Gastrocnemius medialis (tissue), 4 donors: Measurements from ENCODE around the gene CLCN3. TPM values are rescaled to one million over a fixed set of nuclear protein-coding genes. Genes with fewer than 3 reads are reported as not detected.
"Not testable (repeated sequence)": the region's sequence is repeated elsewhere in the genome, so short reads cannot be mapped to it uniquely, and the experiment has no call there.

Source experiments
- ATAC-seq, 2 donors: fragments of 150-250 bp; one replicate each; pipeline ENCODE4 v1.9.1; 2016
- DNase-seq, 2 donors: peaks; one replicate each; pipeline ENCODE4 v3.0.0-alpha.2; 2019
- H3K27ac ChIP-seq, 4 donors: fragments of 200-600 bp; sonication (generic); 1 replicate in 1 of 4; 2 replicates in 3 of 4; pipeline ENCODE4 v1.5.1; 2016 to 2018; ENCODE audit warnings: mild to moderate bottlenecking in 2 of 4, moderate library complexity in 1 of 4
- H3K27me3 ChIP-seq, 3 donors: fragments of 200-600 bp; sonication (generic) in 2 of 3; 1 replicate in 1 of 3; 2 replicates in 2 of 3; pipeline versions ENCODE4 v1.5.1 to v1.6.0; 2016 to 2019; ENCODE audit warnings: mild to moderate bottlenecking in 1 of 3, moderate library complexity in 1 of 3
- H3K36me3 ChIP-seq, 2 donors: fragments of 200-600 bp; sonication (generic) in 1 of 2; one replicate each; pipeline ENCODE4 v1.5.1; 2017 to 2018
- H3K4me1 ChIP-seq, 2 donors: fragments of 200-600 bp; sonication (generic) in 1 of 2; one replicate each; pipeline ENCODE4 v1.5.1; 2016 to 2017; ENCODE audit warnings: mild to moderate bottlenecking in 2 of 2
- H3K4me3 ChIP-seq, 4 donors: fragments of 200-600 bp; sonication (generic) in 3 of 4; 1 replicate in 1 of 4; 2 replicates in 3 of 4; pipeline ENCODE4 v1.5.1; 2016 to 2019; ENCODE audit warnings: mild to moderate bottlenecking in 2 of 4
- H3K9me3 ChIP-seq, 3 donors: fragments of 200-600 bp; sonication (generic) in 2 of 3; 1 replicate in 1 of 3; 2 replicates in 2 of 3; pipeline ENCODE4 v1.5.1; 2016 to 2019
- CTCF ChIP-seq, 5 experiments: fragments of 450-650 bp in 3 of 5; fragments of 200-600 bp in 2 of 5; sonication (generic) in 2 of 5; IDR thresholded peaks in 4 of 5; conservative IDR thresholded peaks in 1 of 5; 1 replicate in 4 of 5; 2 replicates in 1 of 5; pipeline ENCODE4 v1.5.1; 2016 to 2019; ENCODE audit warnings: antibody characterized with exemption in 5 of 5, mild to moderate bottlenecking in 3 of 5, moderate library complexity in 3 of 5
- POLR2A ChIP-seq, 2 donors: fragments of 450-650 bp; IDR thresholded peaks; one replicate each; pipeline ENCODE4 v1.6.1; 2017; ENCODE audit warnings: antibody characterized with exemption in 2 of 2, mild to moderate bottlenecking in 2 of 2, moderate library complexity in 2 of 2
- in situ Hi-C, 4 donors: fragments of 200-750 bp; cut with MboI; loops; one replicate each; pipeline versions ENCODE4 v1.15.0 to v1.8.0; 2017; ENCODE audit warnings: low sequenced_read_pairs in 4 of 4
- intact Hi-C: fragments of 100-400 bp; cut with DNase I; formaldehyde crosslinking; loops from one replicate; pipeline ENCODE4 v1.15.1; 2023; ENCODE audit warnings: low total_unique reads
- total RNA-seq, 4 donors: library from RNA; depleted of rRNA; stranded (reverse); fragments of >200 nt; gene quantifications; one replicate each; pipeline versions ENCODE4 v1.1.0 to v1.2.3, GENCODE V29; 2016

Gene CLCN3
- 10 to 100 TPM; 18.7 to 24.8 (median 20.5) TPM for total RNA-seq

- Histone ChIP-seq H3K27me3 (no peaks in the 10 kb centered on the region), H3K36me3 (no peaks in the 10 kb centered on the region), H3K4me1 (peaks cover 10 to 22% of the 10 kb centered on the region in 2 donors), H3K4me3 (peak within 1 kb of the TSS; percentile 73 to 81 (median 80)), H3K27ac (peak within 1 kb of the TSS; percentile 94 to 99 (median 95)), H3K9me3 (no peaks in the 10 kb centered on the region)
- TF ChIP-seq CTCF (IDR thresholded peaks at IDR 0.05 in 4 of 5, conservative IDR thresholded peaks at IDR 0.05 in 1 of 5) = peak in 2 of 5 experiments; percentile 10 to 34
- peak; percentile 91 to 95 for TF ChIP-seq POLR2A (IDR thresholded peaks at IDR 0.05)
- intact Hi-C loops (loop anchor here (1.0 kb wide), 2 partner anchors 8 to 40 kb away; partner anchors contain the start of gene NEK1), in situ Hi-C loops (loop anchor here (5.0 to 25.0 kb wide), 5 partner anchors 37 to 425 kb away; partner anchors contain the start of genes MFAP3L (in 3 of the 4) and HPF1 (in 1 of the 4))
- ATAC-seq (peak; percentile 90 to 91), DNase-seq (peak; percentile 98)
These were observed at the start of gene CLCN3 for GRCh38 chr4:169619958-169620879. TSS of gene CLCN3 (plus strand) at chr4:169620578. CDS start at chr4:169635929, 15,351 bp downstream.

GRCh38 chr4:169571012-169571411 lies 49.4 kb upstream of the CLCN3 start:
- in situ Hi-C loops, ATAC-seq, H3K27ac ChIP-seq, intact Hi-C loops, H3K9me3 ChIP-seq, DNase-seq, H3K4me1 ChIP-seq, H3K27me3 ChIP-seq, H3K4me3 ChIP-seq: not testable (repeated sequence)
- peaks cover 0 to 27% of the 10 kb centered on the region in 2 donors for H3K36me3 ChIP-seq

DNA sequence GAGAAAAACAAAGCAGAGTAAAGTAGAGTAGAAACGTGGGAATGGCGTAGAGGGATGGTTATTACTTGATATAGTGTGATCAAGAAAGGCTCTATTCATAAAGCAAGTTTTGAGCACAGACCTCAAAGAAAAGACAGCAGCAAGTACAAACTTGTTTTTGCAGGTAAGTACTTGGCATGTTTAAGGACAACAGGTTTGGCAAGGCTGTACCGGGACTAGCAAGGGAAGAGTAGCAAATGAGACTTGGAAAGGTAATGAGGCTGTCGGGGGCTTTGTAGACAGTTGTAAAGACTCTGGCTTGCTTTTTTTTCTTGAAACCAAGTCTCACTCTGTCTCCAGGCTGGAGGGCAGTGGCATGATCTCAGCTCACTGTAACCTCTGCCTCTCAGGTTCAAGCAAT lies 48.9 kb upstream of the CLCN3 start:
- ATAC-seq (no peak), DNase-seq (no peak)
- in situ Hi-C loops = no loop called here
- Histone ChIP-seq H3K36me3 (peaks cover 0 to 31% of the 10 kb centered on the region in 2 donors), H3K27ac (no peak overlapping the region), H3K9me3 (no peaks in the 10 kb centered on the region), H3K4me1 (no peaks in the 10 kb centered on the region), H3K4me3 (no peak overlapping the region), H3K27me3 (no peaks in the 10 kb centered on the region)
- no peak for TF ChIP-seq POLR2A (IDR thresholded peaks at IDR 0.05)
- no peak for TF ChIP-seq CTCF (IDR thresholded peaks at IDR 0.05 in 4 of 5, conservative IDR thresholded peaks at IDR 0.05 in 1 of 5)
- intact Hi-C loops = no loop called here

DNA sequence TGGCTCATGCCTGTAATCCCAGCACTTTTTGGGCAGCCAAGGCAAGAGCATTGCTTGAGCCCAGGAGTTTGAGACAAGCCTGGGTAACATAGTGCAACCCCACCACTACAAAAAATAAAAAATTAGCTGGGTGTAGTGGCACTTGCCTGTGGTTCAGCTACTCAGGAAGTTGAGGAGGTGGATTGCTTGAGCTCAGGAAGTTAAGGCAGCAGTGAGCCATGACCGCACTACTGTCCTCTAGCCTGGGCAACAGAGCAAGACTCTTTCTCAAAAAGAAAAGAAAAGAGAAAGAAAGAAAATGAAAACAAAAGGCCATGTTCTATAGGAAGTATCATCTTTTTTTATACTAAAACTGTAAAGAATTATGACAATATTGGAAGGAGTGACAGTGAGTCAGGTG lies 46.5 kb upstream of the CLCN3 start:
- H3K9me3 ChIP-seq = no peaks in the 10 kb centered on the region
- H3K36me3 ChIP-seq = peaks cover 0 to 36% of the 10 kb centered on the region in 2 donors
- in situ Hi-C loops (no loop called here), intact Hi-C loops (no loop called here)
- no peak overlapping the region for H3K4me3 ChIP-seq
- TF ChIP-seq CTCF (IDR thresholded peaks at IDR 0.05 in 4 of 5, conservative IDR thresholded peaks at IDR 0.05 in 1 of 5) (no peak), POLR2A (IDR thresholded peaks at IDR 0.05) (no peak)
- ATAC-seq (no peak), DNase-seq (no peak)
- no peaks in the 10 kb centered on the region for H3K4me1 ChIP-seq
- H3K27ac ChIP-seq = no peak overlapping the region
- H3K27me3 ChIP-seq = no peaks in the 10 kb centered on the region

DNA sequence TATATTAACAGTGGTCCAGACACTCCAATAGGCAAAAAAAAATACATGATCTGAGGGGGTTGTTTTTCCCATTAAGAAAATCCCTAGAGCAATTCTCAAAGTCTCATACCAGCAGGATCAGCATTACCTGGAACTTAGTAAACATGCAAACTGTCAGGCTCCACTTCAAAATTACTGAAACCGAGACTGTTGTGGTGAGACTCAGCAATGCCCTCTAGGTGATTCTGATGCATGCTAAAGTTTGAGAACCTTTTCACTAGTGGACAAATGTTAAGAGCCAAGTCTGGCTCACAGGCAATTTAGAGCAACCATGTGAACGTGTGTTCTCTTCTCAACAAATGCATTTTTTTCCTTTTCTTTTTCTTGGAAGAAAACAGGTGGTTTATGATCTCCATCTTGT lies 38.2 kb upstream of the CLCN3 start:
- no peak for ATAC-seq
- Histone ChIP-seq H3K4me1 (no peaks in the 10 kb centered on the region), H3K36me3 (peaks cover 2 to 36% of the 10 kb centered on the region in 2 donors), H3K27me3 (no peaks in the 10 kb centered on the region), H3K27ac (no peak overlapping the region), H3K4me3 (no peak overlapping the region), H3K9me3 (no peaks in the 10 kb centered on the region)
- no peak for TF ChIP-seq CTCF (IDR thresholded peaks at IDR 0.05 in 4 of 5, conservative IDR thresholded peaks at IDR 0.05 in 1 of 5)
- TF ChIP-seq POLR2A (IDR thresholded peaks at IDR 0.05) = no peak
- in situ Hi-C loops (no loop called here), intact Hi-C loops (no loop called here)
- DNase-seq = no peak
